HepG2 (cell line): Measurements from ENCODE around the gene MCF2L. TPM values are rescaled to one million over a fixed set of nuclear protein-coding genes. Genes with fewer than 3 reads are reported as not detected.

Experiments
- ATRX ChIP-seq: sonication (generic); formaldehyde crosslinking; IDR thresholded peaks from 2 replicates; pipeline ENCODE4 v1.4.0; 2020; ENCODE audit warnings: missing genetic modification reagents, borderline replicate concordance
- ETV5 ChIP-seq: IDR thresholded peaks from 2 replicates; pipeline ENCODE4 v1.6.1; 2018; ENCODE audit warnings: missing biosample characterization, missing genetic modification reagents, inconsistent platforms, borderline replicate concordance
- HDAC2 ChIP-seq: sonication (generic); formaldehyde crosslinking; IDR thresholded peaks from 2 replicates; pipeline ENCODE4 v1.4.0; 2020; ENCODE audit warnings: missing genetic modification reagents
- HOXA3 ChIP-seq: sonication (generic); formaldehyde crosslinking; IDR thresholded peaks from 2 replicates; pipeline ENCODE4 v1.5.0; 2020; ENCODE audit warnings: missing genetic modification reagents
- IRX3 ChIP-seq: sonication (generic); formaldehyde crosslinking; IDR thresholded peaks from 2 replicates; pipeline ENCODE4 v1.8.1; 2023; ENCODE audit warnings: mild to moderate bottlenecking, low read depth, missing genetic modification reagents, borderline replicate concordance
- KLF6 ChIP-seq: IDR thresholded peaks from 2 replicates; pipeline ENCODE4 v1.8.0; 2016; ENCODE audit warnings: missing biosample characterization, missing genetic modification reagents
- MED13 ChIP-seq: sonication (generic); formaldehyde crosslinking; IDR thresholded peaks from 2 replicates; pipeline ENCODE4 v1.5.0; 2020; ENCODE audit warnings: missing genetic modification reagents
- MTF1 ChIP-seq: sonication (generic); formaldehyde crosslinking; IDR thresholded peaks from 2 replicates; pipeline ENCODE4 v1.5.0; 2020; ENCODE audit warnings: missing genetic modification reagents
- PHF8 ChIP-seq: sonication (generic); formaldehyde crosslinking; IDR thresholded peaks from 2 replicates; pipeline ENCODE4 v1.5.0; 2020; ENCODE audit warnings: missing genetic modification reagents
- POLR2A ChIP-seq, 2 experiments: IDR thresholded peaks; 2 replicates each; pipeline ENCODE4 v1.6.1; 2011; ENCODE audit warnings: low read depth in 2 of 2, low read length in 2 of 2, mild to moderate bottlenecking in 1 of 2, moderate library complexity in 1 of 2; ENCODE audit not compliant: insufficient read depth in 1 of 2
- PPARG ChIP-seq: conservative IDR thresholded peaks from 2 replicates; pipeline ENCODE4 v1.6.1; 2016; ENCODE audit warnings: missing biosample characterization, missing genetic modification reagents
- SP5 ChIP-seq: IDR thresholded peaks from 2 replicates; pipeline ENCODE4 v1.6.1; 2016; ENCODE audit warnings: low read depth, borderline replicate concordance
- SSRP1 ChIP-seq: IDR thresholded peaks from 2 replicates; pipeline ENCODE4 v1.6.1; 2016; ENCODE audit warnings: control low read depth
- ZC3H13 ChIP-seq: sonication (generic); formaldehyde crosslinking; IDR thresholded peaks from 2 replicates; pipeline ENCODE4 v1.8.1; 2023; ENCODE audit warnings: mild to moderate bottlenecking, missing genetic modification reagents, moderate library complexity
- ZFP36L1 ChIP-seq: sonication (generic); formaldehyde crosslinking; IDR thresholded peaks from 2 replicates; pipeline ENCODE4 v1.8.0; 2022; ENCODE audit warnings: mild to moderate bottlenecking, missing genetic modification reagents, moderate library complexity
- ZNF230 ChIP-seq: sonication (generic); formaldehyde crosslinking; IDR thresholded peaks from 2 replicates; pipeline ENCODE4 v1.4.0; 2020; ENCODE audit warnings: mild to moderate bottlenecking, missing genetic modification reagents
- polyA plus RNA-seq, 8 experiments: library from polyadenylated mRNA; depleted of rRNA in 3 of 8; stranded (reverse) in 7 of 8; unstranded in 1 of 8; fragments of >200 nt; fragmentation: Illumina TruSeq in 4 of 8; extraction: Trizol in 4 of 8; gene quantifications; 2 replicates each; pipeline versions ENCODE4 v1.2.1 to v1.2.3, GENCODE V29; 2011 to 2016; ENCODE audit warnings: low read depth in 4 of 8, missing spikeins in 1 of 8, mixed read lengths in 1 of 8; ENCODE audit not compliant: insufficient read depth in 1 of 8
- total RNA-seq, 5 experiments: library from RNA; depleted of rRNA; stranded (reverse); fragments of >200 nt; fragmentation: Illumina TruSeq; extraction: Trizol; gene quantifications; 2 replicates each; pipeline ENCODE4 v1.2.3, GENCODE V29; 2016; ENCODE audit warnings: low read depth in 1 of 5
- TF ChIP-seq, protein P1 (sequence below): sonication (generic); formaldehyde crosslinking; IDR thresholded peaks from 2 replicates; pipeline ENCODE4 v1.4.0; 2020; ENCODE audit warnings: missing genetic modification reagents, borderline replicate concordance
- TF ChIP-seq, protein P2 (sequence below): IDR thresholded peaks from 2 replicates; pipeline ENCODE4 v1.6.1; 2016; ENCODE audit warnings: control low read depth
- TF ChIP-seq, protein P3 (sequence below): sonication (generic); formaldehyde crosslinking; IDR thresholded peaks from 2 replicates; pipeline ENCODE4 v1.8.1; 2023; ENCODE audit warnings: mild to moderate bottlenecking, moderate library complexity, missing genetic modification reagents
- TF ChIP-seq, protein P4 (sequence below): sonication (generic); formaldehyde crosslinking; IDR thresholded peaks from 2 replicates; pipeline ENCODE4 v1.8.1; 2022; ENCODE audit warnings: low read depth, mild to moderate bottlenecking, missing genetic modification reagents
- TF ChIP-seq, protein P5 (sequence below): IDR thresholded peaks from 2 replicates; pipeline ENCODE4 v1.6.1; 2012; ENCODE audit warnings: inconsistent platforms

MCF2L gene
- total and polyA plus RNA-seq, 2 of the 13 experiments (the other 11 are each of a cell fraction or from before 2014, with no cell fraction given): 19.4 to 28.4 TPM

DNA sequence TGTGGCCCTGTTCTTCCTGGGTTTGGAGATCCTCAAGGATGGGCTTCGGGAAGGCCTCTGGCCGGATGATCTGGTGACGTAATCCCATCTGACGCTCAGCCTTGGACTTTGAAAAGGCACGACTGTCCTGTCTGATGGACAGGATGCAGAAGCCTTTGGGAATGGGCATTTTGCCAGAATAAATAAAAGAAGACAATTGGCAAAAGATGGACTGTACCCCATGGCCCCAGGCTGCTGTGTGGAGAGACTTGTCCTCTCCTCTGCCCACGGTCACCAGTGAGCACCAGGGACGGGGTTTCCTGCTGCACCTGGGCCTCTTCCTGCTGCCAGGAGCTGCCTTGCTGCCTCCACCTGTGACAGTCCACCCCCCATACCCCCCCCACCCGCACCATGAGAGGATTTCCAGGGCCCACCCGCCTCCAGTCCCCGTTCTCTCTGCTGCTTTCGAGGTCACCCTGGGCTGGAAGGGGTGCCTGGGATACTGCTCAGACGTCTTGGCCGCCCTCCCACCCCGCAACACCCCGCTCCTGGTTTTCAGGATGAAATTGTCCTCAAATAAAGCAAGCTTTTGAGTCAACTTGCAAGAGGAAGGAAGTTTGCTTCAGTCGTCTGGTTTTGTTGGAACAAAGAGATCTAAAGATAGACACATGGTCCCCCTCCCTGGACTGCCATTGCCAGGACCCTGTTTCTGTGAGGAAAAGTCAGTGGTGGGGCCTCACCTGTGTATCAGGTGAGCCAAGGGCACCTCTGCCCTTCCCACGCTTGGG lies 40.9 kb downstream of the MCF2L start (continued):
- TF ChIP-seq, protein P1, sequence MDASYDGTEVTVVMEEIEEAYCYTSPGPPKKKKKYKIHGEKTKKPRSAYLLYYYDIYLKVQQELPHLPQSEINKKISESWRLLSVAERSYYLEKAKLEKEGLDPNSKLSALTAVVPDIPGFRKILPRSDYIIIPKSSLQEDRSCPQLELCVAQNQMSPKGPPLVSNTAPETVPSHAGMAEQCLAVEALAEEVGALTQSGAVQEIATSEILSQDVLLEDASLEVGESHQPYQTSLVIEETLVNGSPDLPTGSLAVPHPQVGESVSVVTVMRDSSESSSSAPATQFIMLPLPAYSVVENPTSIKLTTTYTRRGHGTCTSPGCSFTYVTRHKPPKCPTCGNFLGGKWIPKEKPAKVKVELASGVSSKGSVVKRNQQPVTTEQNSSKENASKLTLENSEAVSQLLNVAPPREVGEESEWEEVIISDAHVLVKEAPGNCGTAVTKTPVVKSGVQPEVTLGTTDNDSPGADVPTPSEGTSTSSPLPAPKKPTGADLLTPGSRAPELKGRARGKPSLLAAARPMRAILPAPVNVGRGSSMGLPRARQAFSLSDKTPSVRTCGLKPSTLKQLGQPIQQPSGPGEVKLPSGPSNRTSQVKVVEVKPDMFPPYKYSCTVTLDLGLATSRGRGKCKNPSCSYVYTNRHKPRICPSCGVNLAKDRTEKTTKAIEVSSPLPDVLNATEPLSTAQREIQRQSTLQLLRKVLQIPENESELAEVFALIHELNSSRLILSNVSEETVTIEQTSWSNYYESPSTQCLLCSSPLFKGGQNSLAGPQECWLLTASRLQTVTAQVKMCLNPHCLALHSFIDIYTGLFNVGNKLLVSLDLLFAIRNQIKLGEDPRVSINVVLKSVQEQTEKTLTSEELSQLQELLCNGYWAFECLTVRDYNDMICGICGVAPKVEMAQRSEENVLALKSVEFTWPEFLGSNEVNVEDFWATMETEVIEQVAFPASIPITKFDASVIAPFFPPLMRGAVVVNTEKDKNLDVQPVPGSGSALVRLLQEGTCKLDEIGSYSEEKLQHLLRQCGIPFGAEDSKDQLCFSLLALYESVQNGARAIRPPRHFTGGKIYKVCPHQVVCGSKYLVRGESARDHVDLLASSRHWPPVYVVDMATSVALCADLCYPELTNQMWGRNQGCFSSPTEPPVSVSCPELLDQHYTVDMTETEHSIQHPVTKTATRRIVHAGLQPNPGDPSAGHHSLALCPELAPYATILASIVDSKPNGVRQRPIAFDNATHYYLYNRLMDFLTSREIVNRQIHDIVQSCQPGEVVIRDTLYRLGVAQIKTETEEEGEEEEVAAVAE (CRISPR knock-in tag): peak; percentile 81; the same call in 1 of the 2 replicates
- TF ChIP-seq SSRP1 (CRISPR knock-in tag) (no peak), IRX3 (CRISPR knock-in tag) (0 out of 2 replicates have a peak, but pooled peaks have one; percentile 44), KLF6 (CRISPR knock-in tag) (peak; percentile 67), SP5 (CRISPR knock-in tag) (0 out of 2 replicates have a peak, but pooled peaks have one; percentile 45), ATRX (no peak), MED13 (peak; percentile 58; the same call in 1 of the 2 replicates), ZNF230 (0 out of 2 replicates have a peak, but pooled peaks have one; percentile 26), ZC3H13 (CRISPR knock-in tag) (peak; percentile 70; the same call in 1 of the 2 replicates), POLR2A (IDR thresholded peaks at IDR 0.05; ENCODE audit: insufficient read depth in 1 of 2, low read depth in 2 of 2, low read length in 2 of 2) (no peak), PHF8 (CRISPR knock-in tag) (0 out of 2 replicates have a peak, but pooled peaks have one; percentile 12), MTF1 (CRISPR knock-in tag) (no peak), PPARG (peak; percentile 47; the same call in 1 of the 2 replicates), HOXA3 (CRISPR knock-in tag) (peak; percentile 83; the same call in 1 of the 2 replicates), ZFP36L1 (peak; percentile 35; the same call in 1 of the 2 replicates), ETV5 (CRISPR knock-in tag) (peak; percentile 96), HDAC2 (peak; percentile 92)
- TF ChIP-seq, protein P2, sequence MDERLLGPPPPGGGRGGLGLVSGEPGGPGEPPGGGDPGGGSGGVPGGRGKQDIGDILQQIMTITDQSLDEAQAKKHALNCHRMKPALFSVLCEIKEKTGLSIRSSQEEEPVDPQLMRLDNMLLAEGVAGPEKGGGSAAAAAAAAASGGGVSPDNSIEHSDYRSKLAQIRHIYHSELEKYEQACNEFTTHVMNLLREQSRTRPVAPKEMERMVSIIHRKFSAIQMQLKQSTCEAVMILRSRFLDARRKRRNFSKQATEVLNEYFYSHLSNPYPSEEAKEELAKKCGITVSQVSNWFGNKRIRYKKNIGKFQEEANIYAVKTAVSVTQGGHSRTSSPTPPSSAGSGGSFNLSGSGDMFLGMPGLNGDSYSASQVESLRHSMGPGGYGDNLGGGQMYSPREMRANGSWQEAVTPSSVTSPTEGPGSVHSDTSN (CRISPR knock-in tag): peak; percentile 66
- TF ChIP-seq, protein P3, sequence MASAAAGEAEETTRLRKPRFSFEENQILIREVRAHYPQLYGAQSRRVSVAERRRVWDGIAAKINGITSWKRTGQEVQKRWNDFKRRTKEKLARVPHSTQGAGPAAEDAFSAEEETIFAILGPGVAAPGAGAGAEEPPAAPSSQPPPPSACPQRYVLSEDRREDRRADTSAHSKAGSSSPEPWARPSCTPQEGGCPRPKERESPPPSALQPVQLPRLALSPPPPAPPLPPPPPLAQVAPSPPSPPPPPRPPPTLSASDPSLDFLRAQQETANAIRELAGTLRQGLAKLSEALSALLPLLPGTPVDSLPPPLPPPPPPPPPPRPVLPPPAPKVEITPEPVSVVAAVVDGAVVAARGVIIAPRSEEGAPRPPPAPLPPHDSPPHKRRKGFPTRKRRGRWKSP (CRISPR knock-in tag): no peak; the same call in 1 of the 2 replicates
- TF ChIP-seq, protein P4, sequence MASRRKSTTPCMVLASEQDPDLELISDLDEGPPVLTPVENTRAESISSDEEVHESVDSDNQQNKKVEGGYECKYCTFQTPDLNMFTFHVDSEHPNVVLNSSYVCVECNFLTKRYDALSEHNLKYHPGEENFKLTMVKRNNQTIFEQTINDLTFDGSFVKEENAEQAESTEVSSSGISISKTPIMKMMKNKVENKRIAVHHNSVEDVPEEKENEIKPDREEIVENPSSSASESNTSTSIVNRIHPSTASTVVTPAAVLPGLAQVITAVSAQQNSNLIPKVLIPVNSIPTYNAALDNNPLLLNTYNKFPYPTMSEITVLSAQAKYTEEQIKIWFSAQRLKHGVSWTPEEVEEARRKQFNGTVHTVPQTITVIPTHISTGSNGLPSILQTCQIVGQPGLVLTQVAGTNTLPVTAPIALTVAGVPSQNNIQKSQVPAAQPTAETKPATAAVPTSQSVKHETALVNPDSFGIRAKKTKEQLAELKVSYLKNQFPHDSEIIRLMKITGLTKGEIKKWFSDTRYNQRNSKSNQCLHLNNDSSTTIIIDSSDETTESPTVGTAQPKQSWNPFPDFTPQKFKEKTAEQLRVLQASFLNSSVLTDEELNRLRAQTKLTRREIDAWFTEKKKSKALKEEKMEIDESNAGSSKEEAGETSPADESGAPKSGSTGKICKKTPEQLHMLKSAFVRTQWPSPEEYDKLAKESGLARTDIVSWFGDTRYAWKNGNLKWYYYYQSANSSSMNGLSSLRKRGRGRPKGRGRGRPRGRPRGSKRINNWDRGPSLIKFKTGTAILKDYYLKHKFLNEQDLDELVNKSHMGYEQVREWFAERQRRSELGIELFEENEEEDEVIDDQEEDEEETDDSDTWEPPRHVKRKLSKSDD (CRISPR knock-in tag): peak; percentile 75; the same call in 1 of the 2 replicates
- TF ChIP-seq, protein P5, sequence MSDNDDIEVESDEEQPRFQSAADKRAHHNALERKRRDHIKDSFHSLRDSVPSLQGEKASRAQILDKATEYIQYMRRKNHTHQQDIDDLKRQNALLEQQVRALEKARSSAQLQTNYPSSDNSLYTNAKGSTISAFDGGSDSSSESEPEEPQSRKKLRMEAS: peak; percentile 22
